OCI-LY1 (cell line): Measurements from ENCODE around the gene RIPOR2.
A peak's percentile ranks its signal among the peaks of the same experiment; 100 is the strongest.

Experiments used
- H2AFZ ChIP-seq: fragments of 200-600 bp; sonication (generic), shearing (Covaris generic); 2 replicates; pipeline ENCODE4 v1.6.0; 2014; ENCODE audit warnings: antibody characterized with exemption, mild to moderate bottlenecking, low read length
- H3F3A ChIP-seq: fragments of 200-600 bp; sonication (generic), shearing (Covaris generic); 2 replicates; pipeline ENCODE4 v1.6.0; 2014; ENCODE audit warnings: mild to moderate bottlenecking, antibody characterized with exemption, low read length, moderate library complexity; ENCODE audit not compliant: insufficient read depth
- H3K27ac ChIP-seq: fragments of 200-600 bp; sonication (generic); 2 replicates; pipeline ENCODE4 v1.5.1; 2014; ENCODE audit warnings: low read length, mixed run types, mild to moderate bottlenecking, low read depth; ENCODE audit not compliant: poor library complexity, severe bottlenecking
- H3K27me3 ChIP-seq: fragments of 200-600 bp; sonication (generic); 2 replicates; pipeline ENCODE4 v1.6.0; 2014; ENCODE audit warnings: antibody characterized with exemption, mild to moderate bottlenecking, low read length, moderate library complexity; ENCODE audit not compliant: insufficient read depth
- H3K36me3 ChIP-seq: fragments of 200-600 bp; sonication (generic); 2 replicates; pipeline ENCODE4 v1.6.1; 2014; ENCODE audit warnings: mild to moderate bottlenecking, antibody characterized with exemption, low read length, moderate library complexity, mixed read lengths; ENCODE audit not compliant: insufficient read depth
- H3K4me1 ChIP-seq: fragments of 200-600 bp; sonication (generic); 2 replicates; pipeline ENCODE4 v1.5.1; 2014; ENCODE audit warnings: mild to moderate bottlenecking, low read length, moderate library complexity; ENCODE audit not compliant: insufficient read depth, severe bottlenecking
- H3K4me2 ChIP-seq: fragments of 200-600 bp; sonication (generic), shearing (Covaris generic); 2 replicates; pipeline ENCODE4 v1.6.1; 2014; ENCODE audit warnings: low read length
- H3K4me3 ChIP-seq: fragments of 200-600 bp; sonication (generic); 2 replicates; pipeline ENCODE4 v1.5.1; 2014; ENCODE audit warnings: low read length, low read depth, mild to moderate bottlenecking, mixed read lengths; ENCODE audit not compliant: poor library complexity, severe bottlenecking
- H3K79me2 ChIP-seq: fragments of 200-600 bp; shearing (Covaris generic); 2 replicates; pipeline ENCODE4 v1.6.1; 2016; ENCODE audit warnings: mixed run types, low read length, mixed read lengths; ENCODE audit not compliant: insufficient read depth
- H3K9ac ChIP-seq: fragments of 200-600 bp; sonication (generic), shearing (Covaris generic); 2 replicates; pipeline ENCODE4 v1.6.1; 2014; ENCODE audit warnings: mild to moderate bottlenecking, low read length, mixed read lengths
- H3K9me2 ChIP-seq: fragments of 200-600 bp; sonication (generic), shearing (Covaris generic); 2 replicates; pipeline ENCODE4 v1.6.1; 2014; ENCODE audit warnings: low read depth, mild to moderate bottlenecking, low read length, mixed read lengths
- H3K9me3 ChIP-seq: fragments of 200-600 bp; shearing (Covaris generic); 2 replicates; pipeline ENCODE4 v1.6.1; 2014; ENCODE audit warnings: low read length, mixed read lengths
- H4K20me1 ChIP-seq: fragments of 200-600 bp; sonication (generic), shearing (Covaris generic); 2 replicates; pipeline ENCODE4 v1.6.0; 2016; ENCODE audit warnings: mild to moderate bottlenecking, low read length; ENCODE audit not compliant: insufficient read depth
- EZH2 ChIP-seq: fragments of 200-600 bp; sonication (generic), shearing (Covaris generic); IDR thresholded peaks from 2 replicates; pipeline ENCODE4 v1.8.0; 2017; ENCODE audit warnings: borderline replicate concordance, mixed run types, mild to moderate bottlenecking, antibody characterized with exemption, low read length, moderate library complexity, mixed read lengths
- TF ChIP-seq, protein P1 (sequence below): fragments of 200-600 bp; sonication (generic), shearing (Covaris generic); IDR thresholded peaks from 2 replicates; pipeline ENCODE4 v1.5.1; 2017; ENCODE audit warnings: mild to moderate bottlenecking, antibody characterized with exemption, low read length, moderate library complexity, mixed read lengths

RIPOR2 gene

DNA sequence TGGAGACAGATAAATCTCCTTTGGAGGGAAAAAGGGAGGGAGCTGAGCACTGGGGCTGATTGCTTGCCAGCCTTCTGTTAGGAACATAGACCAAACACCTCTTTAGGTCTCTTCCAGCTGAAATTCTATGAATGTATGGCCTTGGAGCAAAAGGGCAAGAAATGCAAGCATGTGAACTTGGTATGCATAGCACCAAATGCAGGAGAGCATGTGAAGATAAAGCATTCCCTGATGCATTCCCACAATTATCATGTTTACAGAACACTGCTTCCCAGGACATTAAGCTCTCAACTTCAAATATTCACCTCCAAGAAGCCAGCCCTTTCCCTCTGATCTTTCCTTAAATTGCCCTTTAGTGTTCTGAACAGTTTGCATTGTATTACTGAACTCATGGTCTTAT is 15.6 kb downstream of the RIPOR2 start:
- H3K27ac ChIP-seq, result peak overlapping the region; percentile 67
- H3F3A ChIP-seq, result no peaks in the 10 kb centered on the region
- H3K36me3 ChIP-seq, result no peaks in the 10 kb centered on the region; the same call in 1 of the 2 replicates
- H3K9me2 ChIP-seq, result no peaks in the 10 kb centered on the region
- peaks cover 40% of the 10 kb centered on the region for H3K4me1 ChIP-seq
- no peaks in the 10 kb centered on the region for H3K79me2 ChIP-seq
- H4K20me1 ChIP-seq, result no peaks in the 10 kb centered on the region
- no peak overlapping the region for H2AFZ ChIP-seq
- H3K9me3 ChIP-seq, result no peaks in the 10 kb centered on the region
- no peaks in the 10 kb centered on the region for H3K27me3 ChIP-seq
- H3K4me3 ChIP-seq, result peak overlapping the region; percentile 1
- H3K9ac ChIP-seq, result peak overlapping the region; percentile 15; the same call in 1 of the 2 replicates
- H3K4me2 ChIP-seq, result peak overlapping the region; percentile 28; the same call in 1 of the 2 replicates
- TF ChIP-seq, protein P1, sequence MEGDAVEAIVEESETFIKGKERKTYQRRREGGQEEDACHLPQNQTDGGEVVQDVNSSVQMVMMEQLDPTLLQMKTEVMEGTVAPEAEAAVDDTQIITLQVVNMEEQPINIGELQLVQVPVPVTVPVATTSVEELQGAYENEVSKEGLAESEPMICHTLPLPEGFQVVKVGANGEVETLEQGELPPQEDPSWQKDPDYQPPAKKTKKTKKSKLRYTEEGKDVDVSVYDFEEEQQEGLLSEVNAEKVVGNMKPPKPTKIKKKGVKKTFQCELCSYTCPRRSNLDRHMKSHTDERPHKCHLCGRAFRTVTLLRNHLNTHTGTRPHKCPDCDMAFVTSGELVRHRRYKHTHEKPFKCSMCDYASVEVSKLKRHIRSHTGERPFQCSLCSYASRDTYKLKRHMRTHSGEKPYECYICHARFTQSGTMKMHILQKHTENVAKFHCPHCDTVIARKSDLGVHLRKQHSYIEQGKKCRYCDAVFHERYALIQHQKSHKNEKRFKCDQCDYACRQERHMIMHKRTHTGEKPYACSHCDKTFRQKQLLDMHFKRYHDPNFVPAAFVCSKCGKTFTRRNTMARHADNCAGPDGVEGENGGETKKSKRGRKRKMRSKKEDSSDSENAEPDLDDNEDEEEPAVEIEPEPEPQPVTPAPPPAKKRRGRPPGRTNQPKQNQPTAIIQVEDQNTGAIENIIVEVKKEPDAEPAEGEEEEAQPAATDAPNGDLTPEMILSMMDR, result no peak
- no peak for TF ChIP-seq EZH2

GRCh38 chr6:24919056-24919892 is 16.5 kb downstream of the RIPOR2 start:
- Histone ChIP-seq H3K79me2 (no peaks in the 10 kb centered on the region), H3K9me3 (no peaks in the 10 kb centered on the region), H4K20me1 (no peaks in the 10 kb centered on the region), H3K27ac (peak overlapping the region; percentile 67), H3F3A (no peaks in the 10 kb centered on the region), H3K36me3 (no peaks in the 10 kb centered on the region; the same call in 1 of the 2 replicates), H3K4me1 (peaks cover 40% of the 10 kb centered on the region), H3K27me3 (no peaks in the 10 kb centered on the region), H3K9ac (peak overlapping the region; percentile 15; the same call in 1 of the 2 replicates), H3K4me2 (peak overlapping the region; percentile 28), H2AFZ (no peak overlapping the region), H3K4me3 (peak overlapping the region; percentile 4), H3K9me2 (no peaks in the 10 kb centered on the region)
- TF ChIP-seq EZH2, result no peak
- TF ChIP-seq, protein P1, result no peak

- Histone ChIP-seq H3K4me2 (peak overlapping the region; percentile 28; the same call in 1 of the 2 replicates), H3K27me3 (no peaks in the 10 kb centered on the region), H4K20me1 (no peaks in the 10 kb centered on the region), H3K4me3 (no peak overlapping the region), H3K4me1 (peaks cover 40% of the 10 kb centered on the region), H3K9me3 (no peaks in the 10 kb centered on the region), H3F3A (no peaks in the 10 kb centered on the region), H3K27ac (peak overlapping the region; percentile 67), H3K79me2 (no peaks in the 10 kb centered on the region), H2AFZ (no peak overlapping the region), H3K36me3 (no peaks in the 10 kb centered on the region; the same call in 1 of the 2 replicates), H3K9me2 (no peaks in the 10 kb centered on the region), H3K9ac (no peak overlapping the region; the same call in 1 of the 2 replicates)
- TF ChIP-seq, protein P1, result no peak
- TF ChIP-seq EZH2, result no peak
Observed at GRCh38 chr6:24918641-24919055, 17.1 kb downstream of the RIPOR2 start.
